ENCODE data around the gene CELA1.
A peak's percentile ranks its signal among the peaks of the same experiment; 100 is the strongest.
"Not testable (repeated sequence)": the region's sequence is repeated elsewhere in the genome, so short reads cannot be mapped to it uniquely, and the experiment has no call there.

CELA1 gene

DNA sequence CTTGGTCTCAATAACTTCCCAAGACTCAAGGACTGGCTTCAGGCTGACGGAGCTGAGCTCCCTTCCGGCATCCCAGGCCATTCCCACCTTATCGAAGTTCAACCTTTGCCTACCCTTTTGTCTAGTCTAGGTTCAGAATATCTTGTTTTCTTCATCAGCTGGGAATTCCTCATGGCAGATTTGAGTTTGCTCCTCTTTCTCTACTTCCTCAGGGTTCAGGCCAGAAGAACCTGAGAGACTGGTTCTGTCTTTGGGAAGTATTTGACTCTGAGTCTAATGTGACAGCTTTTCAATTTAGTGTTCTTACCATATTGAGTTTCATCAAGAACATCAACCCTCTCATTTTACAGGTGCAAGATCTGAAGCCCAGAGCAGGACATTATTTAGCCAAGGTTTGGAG is 24.6 kb downstream of the CELA1 start:
- H3K36me3 Mint-ChIP-seq: peaks cover 3% of the 10 kb centered on the region
- peaks cover 79% of the 10 kb centered on the region for H3K4me1 Mint-ChIP-seq (ENCODE audit: low read depth)
- H3K4me3 Mint-ChIP-seq: peak overlapping the region; percentile 93
- H3K9me3 Mint-ChIP-seq (ENCODE audit: low read depth): no peaks in the 10 kb centered on the region
- peak overlapping the region; percentile 94 for H3K27ac Mint-ChIP-seq
- H3K27me3 Mint-ChIP-seq: no peaks in the 10 kb centered on the region

DNA sequence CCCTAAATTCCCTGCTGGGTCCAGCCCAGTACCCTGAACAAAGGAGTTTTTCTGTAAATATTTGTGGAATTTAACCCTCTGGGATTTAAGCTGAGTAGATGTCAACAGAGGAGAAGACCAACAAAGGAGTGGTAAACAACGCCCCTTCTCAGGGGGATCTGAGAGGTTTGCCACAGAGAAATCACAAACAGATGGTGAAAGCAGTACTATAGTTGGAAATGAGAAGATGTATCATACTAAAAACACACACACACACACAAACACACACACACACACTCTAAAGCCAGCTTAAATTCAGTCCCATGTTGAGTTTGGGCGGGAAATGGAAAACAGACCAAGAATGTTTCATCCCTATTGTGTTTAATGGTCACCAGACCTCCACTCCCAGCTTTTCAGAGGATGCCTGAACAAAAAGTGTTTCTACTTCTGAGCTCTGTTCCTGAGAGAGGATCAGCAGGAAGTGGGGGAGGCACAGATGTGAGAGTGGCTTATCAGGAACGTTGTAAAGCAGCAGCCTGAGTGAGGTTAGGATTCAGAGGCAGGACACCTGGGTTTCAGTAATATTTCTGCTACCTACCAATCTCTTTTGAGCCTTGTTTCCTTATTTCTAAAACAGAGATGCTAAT is 25.7 kb downstream of the CELA1 start:
- Mint-ChIP-seq H3K36me3 (peaks cover 5% of the 10 kb centered on the region), H3K27ac (peak overlapping the region; percentile 94), H3K27me3 (no peaks in the 10 kb centered on the region), H3K4me1 (ENCODE audit: low read depth) (peaks cover 78% of the 10 kb centered on the region), H3K9me3 (ENCODE audit: low read depth) (no peaks in the 10 kb centered on the region), H3K4me3 (peak overlapping the region; percentile 93)

DNA sequence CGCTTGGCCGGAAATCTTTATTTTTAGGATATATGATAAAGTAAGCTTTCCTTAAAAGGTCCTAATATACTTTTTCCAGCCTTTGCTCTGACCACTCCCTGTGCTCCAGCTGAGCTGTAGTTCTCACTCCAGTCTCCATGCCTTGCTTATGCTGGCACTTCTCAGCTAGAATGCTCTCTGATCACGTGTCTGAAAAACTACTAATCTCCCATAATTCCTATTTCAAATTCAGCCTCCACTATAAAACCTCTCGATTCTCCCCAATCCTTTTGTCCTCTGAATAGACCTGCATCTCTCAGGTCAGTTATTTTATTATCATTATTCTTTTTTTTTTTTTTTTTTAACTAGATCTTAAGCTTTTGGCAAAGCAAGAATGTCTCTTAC is 26.2 kb downstream of the CELA1 start:
- Mint-ChIP-seq H3K9me3 (ENCODE audit: low read depth) (no peaks in the 10 kb centered on the region), H3K4me3 (peak overlapping the region; percentile 93), H3K4me1 (ENCODE audit: low read depth) (peaks cover 81% of the 10 kb centered on the region), H3K27ac (peak overlapping the region; percentile 94), H3K36me3 (peaks cover 5% of the 10 kb centered on the region), H3K27me3 (no peaks in the 10 kb centered on the region)

DNA sequence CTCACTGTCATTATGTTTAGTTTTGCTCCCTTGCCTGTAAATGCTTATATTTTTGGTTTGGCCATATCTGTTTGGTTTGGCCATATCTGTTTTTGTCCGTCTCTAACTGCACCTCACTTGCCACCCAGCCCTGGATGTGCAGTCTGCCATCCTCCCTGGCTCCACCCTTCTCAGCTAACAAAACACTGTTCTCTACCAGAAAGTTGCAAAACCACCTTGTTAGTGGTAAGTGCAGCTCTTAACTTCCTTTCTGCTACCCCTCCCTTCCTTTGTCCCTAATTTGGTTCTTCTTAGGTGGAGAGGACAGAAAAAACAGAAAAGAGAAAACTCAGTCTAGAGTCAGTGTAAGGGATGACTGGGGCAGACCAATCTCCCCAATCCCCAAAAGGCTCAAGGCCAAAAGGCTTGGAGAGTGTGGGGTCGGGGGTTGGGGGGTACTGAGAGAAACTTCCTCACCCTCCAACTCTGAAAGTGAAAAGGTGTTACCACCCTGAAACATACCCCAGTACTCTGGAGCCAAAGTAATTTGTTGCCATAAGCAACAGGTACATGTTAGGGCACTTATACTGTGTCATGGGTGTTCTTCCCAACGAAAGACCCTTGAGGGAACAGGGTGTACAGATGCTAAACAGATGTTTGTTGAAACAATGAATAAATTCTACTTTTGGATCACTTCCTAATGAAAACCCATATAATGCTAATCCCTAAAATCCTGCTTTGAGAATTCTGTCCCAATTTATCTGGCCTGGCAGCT is 27.5 kb downstream of the CELA1 start:
- peak overlapping the region; percentile 94 for H3K27ac Mint-ChIP-seq
- H3K9me3 Mint-ChIP-seq (ENCODE audit: low read depth): no peaks in the 10 kb centered on the region
- H3K4me1 Mint-ChIP-seq (ENCODE audit: low read depth): peaks cover 75% of the 10 kb centered on the region
- peak overlapping the region; percentile 58 for H3K4me3 Mint-ChIP-seq
- peaks cover 5% of the 10 kb centered on the region for H3K36me3 Mint-ChIP-seq
- H3K27me3 Mint-ChIP-seq: no peaks in the 10 kb centered on the region

DNA sequence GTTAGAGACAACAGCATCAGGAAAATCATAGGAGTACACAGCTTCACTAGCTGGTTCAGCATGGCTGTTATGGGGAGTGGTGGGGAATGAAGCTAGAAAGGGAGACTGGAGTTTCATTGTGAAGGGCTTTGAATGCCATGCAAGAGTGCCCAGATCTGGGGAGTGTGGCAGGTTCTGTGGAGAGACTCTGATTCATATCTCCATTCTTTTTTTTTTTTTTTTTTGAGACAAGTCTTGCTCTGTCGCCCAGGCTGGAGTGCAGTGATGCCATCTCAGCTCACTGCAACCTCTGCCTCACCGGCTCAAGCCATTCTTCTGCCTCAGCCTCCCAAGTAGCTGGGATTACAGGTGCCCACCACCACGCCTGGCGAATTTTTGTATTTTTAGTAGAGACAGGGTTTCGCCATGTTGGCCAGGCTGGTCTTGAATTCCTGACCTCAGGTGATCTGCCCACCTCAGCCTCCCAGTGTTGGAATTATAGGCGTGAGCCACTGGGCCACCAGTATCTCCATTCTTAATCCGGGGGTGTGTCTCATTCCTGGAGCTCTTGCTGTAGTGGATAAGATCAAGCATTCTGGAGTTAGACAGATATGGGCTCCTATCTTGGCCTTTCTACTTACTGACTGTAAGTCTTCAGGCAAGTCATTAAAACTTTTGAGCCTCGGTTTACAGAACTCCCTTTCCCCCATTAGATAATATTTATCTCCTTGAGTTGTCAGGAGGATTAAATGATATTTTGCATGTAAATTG is 28.2 kb downstream of the CELA1 start:
- peak overlapping the region; percentile 94 for H3K27ac Mint-ChIP-seq
- H3K27me3 Mint-ChIP-seq; H3K36me3 Mint-ChIP-seq; H3K9me3 Mint-ChIP-seq (ENCODE audit: low read depth): not testable (repeated sequence)
- peak overlapping the region; percentile 58 for H3K4me3 Mint-ChIP-seq
- peaks cover 76% of the 10 kb centered on the region for H3K4me1 Mint-ChIP-seq (ENCODE audit: low read depth)

DNA sequence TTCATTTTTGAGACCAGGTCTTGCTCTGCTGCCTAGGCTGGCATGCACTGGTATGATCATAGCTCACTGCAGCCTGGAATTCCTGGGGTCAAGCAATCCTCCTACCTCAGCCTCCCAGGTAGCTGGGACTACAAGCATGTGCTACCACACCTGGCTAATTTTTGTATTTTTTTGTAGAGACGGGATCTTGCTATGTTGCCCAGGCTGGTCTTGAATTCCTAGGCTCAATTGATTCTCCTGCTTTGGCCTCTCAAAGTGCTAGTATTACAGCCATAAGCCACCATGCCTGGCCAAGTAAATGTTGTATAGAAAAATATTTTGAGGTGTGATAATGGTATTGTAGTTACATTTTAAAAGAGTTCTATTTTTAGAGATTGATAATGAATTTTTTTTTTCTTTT is 35.1 kb downstream of the CELA1 start:
- peak overlapping the region; percentile 89 for H3K27ac Mint-ChIP-seq
- no peaks in the 10 kb centered on the region for H3K9me3 Mint-ChIP-seq (ENCODE audit: low read depth)
- H3K4me1 Mint-ChIP-seq (ENCODE audit: low read depth): peaks cover 72% of the 10 kb centered on the region
- H3K27me3 Mint-ChIP-seq: no peaks in the 10 kb centered on the region
- peaks cover 7% of the 10 kb centered on the region for H3K36me3 Mint-ChIP-seq
- no peak overlapping the region for H3K4me3 Mint-ChIP-seq

DNA sequence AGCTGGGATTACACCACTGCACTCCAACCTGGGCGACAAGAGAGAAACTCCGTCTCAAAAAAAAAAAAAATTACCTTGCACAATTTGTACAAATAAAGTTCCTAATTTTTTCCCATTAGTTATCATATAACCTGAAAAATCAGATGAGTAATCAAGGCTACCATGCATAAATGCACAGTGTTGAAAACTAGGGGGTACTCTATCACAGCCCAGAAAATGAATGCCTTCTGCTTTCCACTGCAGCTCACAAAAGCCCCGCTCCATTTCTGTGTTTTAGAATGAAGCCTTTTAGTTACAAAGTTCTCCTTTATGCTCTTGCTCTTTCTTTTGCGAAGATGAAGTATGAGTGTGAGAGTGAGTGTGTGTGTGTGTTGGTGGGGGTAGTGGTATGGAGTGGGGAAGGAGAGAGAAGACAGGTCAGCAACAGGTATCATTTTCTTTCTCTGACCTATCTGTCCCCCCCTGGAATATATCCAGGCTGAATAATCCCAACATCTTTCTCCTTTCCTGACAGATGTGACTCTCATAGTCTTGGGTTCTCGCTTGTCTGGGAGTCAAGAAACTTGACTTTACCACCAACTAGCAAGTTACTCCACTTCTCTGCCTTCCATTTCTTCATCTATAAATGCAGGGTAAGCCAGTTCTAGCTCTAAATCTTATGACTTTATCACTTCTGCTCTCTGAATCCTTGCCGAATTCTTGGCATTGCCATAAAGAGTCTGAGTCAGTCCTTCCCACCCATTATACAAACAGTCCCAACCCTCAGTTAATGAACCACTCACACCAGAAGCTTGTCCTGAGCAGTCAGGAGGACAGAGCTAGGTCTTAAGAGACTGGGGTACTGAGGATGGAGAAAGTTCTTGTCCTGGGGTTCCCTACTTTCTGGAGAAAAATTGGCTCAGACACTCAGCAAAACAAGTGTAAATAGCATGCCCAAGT is 38.6 kb downstream of the CELA1 start:
- H3K36me3 Mint-ChIP-seq: peaks cover 11% of the 10 kb centered on the region
- no peaks in the 10 kb centered on the region for H3K27me3 Mint-ChIP-seq
- no peaks in the 10 kb centered on the region for H3K9me3 Mint-ChIP-seq (ENCODE audit: low read depth)
- H3K4me3 Mint-ChIP-seq: peak overlapping the region; percentile 33
- peaks cover 71% of the 10 kb centered on the region for H3K4me1 Mint-ChIP-seq (ENCODE audit: low read depth)
- peak overlapping the region; percentile 89 for H3K27ac Mint-ChIP-seq

DNA sequence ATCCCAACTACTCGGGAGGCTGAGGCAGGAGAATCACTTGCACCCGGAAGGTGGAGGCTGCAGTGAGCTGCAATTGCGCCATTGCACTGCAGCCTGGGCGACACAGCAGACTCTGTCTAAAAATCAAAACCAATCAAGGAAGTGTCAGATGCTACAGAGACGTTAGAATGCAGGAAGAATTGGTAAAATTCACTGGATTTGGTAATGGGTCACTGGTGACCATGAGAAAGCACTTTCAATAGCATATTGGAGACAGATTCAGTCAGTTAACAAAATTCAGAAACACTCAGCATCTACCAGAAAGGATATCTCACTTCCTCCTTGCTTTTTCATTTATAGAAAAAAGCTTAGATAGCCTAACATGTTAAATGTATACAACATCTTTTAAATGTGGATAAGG is 40.0 kb downstream of the CELA1 start:
- Mint-ChIP-seq H3K27me3 (no peaks in the 10 kb centered on the region), H3K4me1 (ENCODE audit: low read depth) (peaks cover 61% of the 10 kb centered on the region), H3K36me3 (peaks cover 8% of the 10 kb centered on the region), H3K9me3 (ENCODE audit: low read depth) (no peaks in the 10 kb centered on the region), H3K27ac (peak overlapping the region; percentile 73), H3K4me3 (no peak overlapping the region)

DNA sequence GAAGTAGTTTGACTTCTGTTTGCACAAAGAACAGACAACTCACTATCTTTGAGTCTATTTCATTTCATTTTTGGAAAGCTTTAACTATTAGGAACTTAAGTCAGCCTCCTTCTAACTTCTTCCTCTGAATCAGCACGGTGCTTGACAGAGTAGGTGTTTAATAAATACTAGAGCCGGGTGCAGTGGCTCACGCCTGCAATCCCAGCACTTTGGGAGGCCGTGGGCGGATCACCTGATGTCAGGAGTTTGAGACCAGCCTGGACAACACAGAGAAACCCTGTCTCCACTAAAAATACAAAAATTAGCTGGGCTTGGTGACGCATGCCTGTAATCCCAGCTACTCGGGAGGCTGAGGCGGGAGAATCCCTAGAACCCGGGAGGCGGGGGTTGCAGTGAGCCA is 45.7 kb downstream of the CELA1 start:
- H3K4me3 Mint-ChIP-seq; H3K27me3 Mint-ChIP-seq; H3K36me3 Mint-ChIP-seq; H3K9me3 Mint-ChIP-seq (ENCODE audit: low read depth): not testable (repeated sequence)
- H3K4me1 Mint-ChIP-seq (ENCODE audit: low read depth): peaks cover 18% of the 10 kb centered on the region
- peak overlapping the region; percentile 56 for H3K27ac Mint-ChIP-seq

DNA sequence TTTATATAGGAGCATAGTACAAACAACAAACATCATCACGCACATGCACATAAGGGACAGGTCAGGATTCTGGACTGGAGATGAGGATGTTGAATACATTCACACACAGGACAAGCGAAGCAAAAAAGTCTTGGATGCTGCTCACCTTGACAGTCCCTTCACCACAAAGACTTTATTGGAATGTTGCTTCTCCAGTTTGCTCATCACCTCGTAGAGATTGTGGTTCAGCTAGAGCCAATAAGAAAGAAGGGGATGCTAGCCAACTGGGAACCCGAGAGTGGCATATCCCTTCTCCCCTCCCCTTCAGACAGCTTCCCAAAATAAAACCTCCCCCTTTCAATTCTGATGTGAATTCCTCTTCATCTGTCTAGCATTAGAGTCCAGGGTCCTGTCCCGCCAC is 50.8 kb downstream of the CELA1 start:
- Mint-ChIP-seq H3K36me3 (peaks cover 3% of the 10 kb centered on the region), H3K4me1 (ENCODE audit: low read depth) (peaks cover 28% of the 10 kb centered on the region), H3K27ac (peak overlapping the region; percentile 79)

DNA sequence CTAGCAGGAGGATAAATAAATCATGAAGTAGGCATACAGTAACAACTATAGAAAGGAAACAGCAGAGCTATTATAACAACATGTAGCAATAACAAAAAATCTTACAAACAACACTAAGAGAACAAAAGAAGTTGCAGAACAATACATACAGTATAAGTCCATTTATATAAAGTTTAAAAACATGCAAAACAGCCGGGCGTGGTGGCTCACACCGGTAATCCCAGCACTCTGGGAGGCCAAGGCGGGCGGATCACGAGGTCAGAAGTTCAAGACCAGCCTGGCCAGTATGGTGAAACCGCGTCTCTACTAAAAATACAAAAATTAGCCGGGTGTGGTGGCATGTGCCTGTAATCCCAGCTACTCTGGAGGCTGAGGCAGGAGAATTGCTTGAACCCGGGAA is 52.4 kb downstream of the CELA1 start:
- H3K36me3 Mint-ChIP-seq; H3K27me3 Mint-ChIP-seq; H3K9me3 Mint-ChIP-seq (ENCODE audit: low read depth): not testable (repeated sequence)
- Mint-ChIP-seq H3K27ac (peak overlapping the region; percentile 94), H3K4me1 (ENCODE audit: low read depth) (peaks cover 30% of the 10 kb centered on the region), H3K4me3 (peak overlapping the region; percentile 64)

More for the DNA sequence above, 50.8 kb downstream of the CELA1 start:
- Mint-ChIP-seq H3K4me3 (no peak overlapping the region), H3K9me3 (ENCODE audit: low read depth) (no peaks in the 10 kb centered on the region), H3K27me3 (no peaks in the 10 kb centered on the region)

DNA sequence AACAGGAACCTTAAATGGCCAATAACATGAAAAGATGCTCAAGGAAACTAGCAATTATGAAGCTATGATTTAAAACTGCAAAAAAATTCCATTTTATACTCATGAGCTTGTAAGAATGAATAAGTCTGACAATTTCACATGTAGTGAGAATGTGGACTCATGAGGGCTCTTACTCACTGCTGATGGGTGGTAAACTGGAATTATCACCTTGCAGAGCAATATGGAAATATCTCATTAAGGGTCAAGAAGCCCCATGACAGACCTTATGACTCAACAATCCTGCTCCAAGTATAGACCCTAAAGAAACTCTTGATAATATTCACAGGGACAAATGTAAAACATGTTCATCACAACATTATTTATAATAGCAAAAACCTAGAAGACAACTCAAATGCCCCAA is 52.8 kb downstream of the CELA1 start:
- H3K27ac Mint-ChIP-seq: peak overlapping the region; percentile 94
- peak overlapping the region; percentile 64 for H3K4me3 Mint-ChIP-seq
- peaks cover 31% of the 10 kb centered on the region for H3K4me1 Mint-ChIP-seq (ENCODE audit: low read depth)
- no peaks in the 10 kb centered on the region for H3K9me3 Mint-ChIP-seq (ENCODE audit: low read depth)
- H3K36me3 Mint-ChIP-seq: peaks cover 6% of the 10 kb centered on the region
- no peaks in the 10 kb centered on the region for H3K27me3 Mint-ChIP-seq

DNA sequence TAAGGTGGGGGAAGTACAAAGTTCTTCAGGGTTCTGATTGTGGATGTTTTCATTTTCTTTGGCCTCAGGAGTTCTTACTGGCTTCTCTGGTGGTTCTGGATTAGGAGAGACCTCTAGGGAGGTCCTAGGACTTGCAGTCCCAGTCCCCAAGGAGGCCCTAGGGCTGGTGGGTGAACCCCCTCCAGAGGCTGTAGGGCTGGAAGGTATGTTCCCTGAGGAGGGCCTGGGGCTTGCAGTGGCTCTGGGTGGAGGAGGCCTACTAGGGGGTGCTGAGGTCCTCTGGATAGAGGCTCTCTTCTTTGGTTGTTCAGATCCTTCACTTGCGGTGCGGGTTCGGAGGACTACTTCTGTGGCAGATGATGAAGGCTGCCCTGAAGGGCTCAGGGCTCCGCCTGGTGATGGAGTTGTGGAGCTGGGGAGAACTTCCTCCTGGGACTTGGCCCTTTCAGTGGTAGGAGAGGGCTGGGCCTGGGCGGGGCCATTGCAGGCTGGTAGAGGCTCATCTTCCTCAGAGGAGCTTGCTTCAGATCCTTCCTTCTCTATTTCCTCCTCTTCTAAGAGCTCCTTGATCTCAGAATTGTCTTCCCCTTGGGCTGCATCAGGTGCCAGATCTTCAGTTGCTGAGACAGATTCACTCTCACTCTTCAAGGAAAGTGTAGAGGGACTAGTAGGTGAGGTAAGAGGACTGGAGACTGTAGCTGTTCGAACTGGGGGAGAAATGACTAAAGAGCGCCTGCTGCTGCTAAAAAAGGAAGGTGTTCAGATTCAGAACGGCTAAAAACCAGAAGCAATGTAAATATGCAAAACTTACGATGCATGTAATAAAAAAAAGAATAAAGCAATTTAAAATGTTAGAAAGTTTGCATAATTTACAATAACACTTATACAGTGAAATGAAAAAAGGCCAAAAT is 54.6 kb downstream of the CELA1 start:
- peak overlapping the region; percentile 7 for H3K4me3 Mint-ChIP-seq
- H3K9me3 Mint-ChIP-seq (ENCODE audit: low read depth); H3K36me3 Mint-ChIP-seq; H3K27me3 Mint-ChIP-seq: not testable (repeated sequence)
- peak overlapping the region; percentile 89 for H3K27ac Mint-ChIP-seq
- H3K4me1 Mint-ChIP-seq (ENCODE audit: low read depth): peaks cover 30% of the 10 kb centered on the region

DNA sequence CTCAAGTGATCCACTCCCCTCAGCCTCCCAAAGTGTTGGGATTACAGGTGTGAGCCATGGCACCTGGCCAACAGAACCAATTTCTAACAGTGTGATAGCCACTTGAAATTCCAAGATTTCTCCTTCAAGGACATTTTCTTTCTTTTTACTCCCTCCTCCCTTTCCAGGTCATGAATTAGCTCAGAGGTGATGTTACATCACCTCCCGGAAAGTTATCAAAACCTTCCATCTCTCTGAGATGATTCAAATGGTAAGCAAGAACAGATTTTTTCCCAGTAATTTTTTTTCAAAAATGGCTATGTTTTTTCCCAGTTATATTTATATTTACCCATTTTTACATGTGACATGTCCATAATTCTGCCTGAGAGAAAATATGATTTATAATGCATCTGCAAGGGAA is 60.6 kb downstream of the CELA1 start:
- Mint-ChIP-seq H3K27me3 (no peaks in the 10 kb centered on the region), H3K4me3 (no peak overlapping the region), H3K4me1 (ENCODE audit: low read depth) (peaks cover 10% of the 10 kb centered on the region), H3K9me3 (ENCODE audit: low read depth) (no peaks in the 10 kb centered on the region), H3K27ac (peak overlapping the region; percentile 79), H3K36me3 (peaks cover 4% of the 10 kb centered on the region)
